ENCODE measurements around the gene VPS33A. TPM values are rescaled to one million over a fixed set of nuclear protein-coding genes. Genes with fewer than 3 reads are reported as not detected.

The VPS33A gene
- total and polyA plus RNA-seq, 2 of the 13 experiments (the other 11 are each of a cell fraction or from before 2014, with no cell fraction given), result 11.0 to 43.6 TPM

DNA sequence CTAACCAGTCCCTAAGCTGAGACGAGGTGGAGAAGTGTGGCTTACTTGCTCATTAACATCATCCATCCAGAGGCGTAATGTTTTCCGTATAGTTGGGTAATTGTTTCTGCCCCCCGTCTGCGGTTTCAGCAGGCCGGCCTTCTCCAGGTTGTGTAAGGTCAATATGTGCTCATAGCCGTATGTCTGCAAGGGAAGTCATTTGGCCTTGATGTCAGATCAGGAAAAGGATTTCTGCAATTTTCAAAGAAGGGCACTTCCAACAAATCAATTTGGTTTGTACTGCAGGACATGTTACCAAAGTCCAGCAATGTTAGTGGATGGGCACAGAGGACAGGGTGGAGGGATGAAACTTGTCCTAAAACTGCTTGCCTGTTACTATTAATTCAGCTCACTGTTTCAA lies 30.6 kb downstream of the VPS33A start (continued):
- TF ChIP-seq, protein P1, sequence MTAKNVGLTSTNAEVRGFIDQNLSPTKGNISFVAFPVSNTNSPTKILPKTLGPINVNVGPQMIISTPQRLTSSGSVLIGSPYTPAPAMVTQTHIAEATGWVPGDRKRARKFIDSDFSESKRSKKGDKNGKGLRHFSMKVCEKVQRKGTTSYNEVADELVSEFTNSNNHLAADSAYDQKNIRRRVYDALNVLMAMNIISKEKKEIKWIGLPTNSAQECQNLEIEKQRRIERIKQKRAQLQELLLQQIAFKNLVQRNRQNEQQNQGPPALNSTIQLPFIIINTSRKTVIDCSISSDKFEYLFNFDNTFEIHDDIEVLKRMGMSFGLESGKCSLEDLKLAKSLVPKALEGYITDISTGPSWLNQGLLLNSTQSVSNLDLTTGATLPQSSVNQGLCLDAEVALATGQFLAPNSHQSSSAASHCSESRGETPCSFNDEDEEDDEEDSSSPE (CRISPR knock-in tag; IDR thresholded peaks at IDR 0.05), result no peak
- no peak for TF ChIP-seq RFX1 (IDR thresholded peaks at IDR 0.05)
- TF ChIP-seq, protein P2, sequence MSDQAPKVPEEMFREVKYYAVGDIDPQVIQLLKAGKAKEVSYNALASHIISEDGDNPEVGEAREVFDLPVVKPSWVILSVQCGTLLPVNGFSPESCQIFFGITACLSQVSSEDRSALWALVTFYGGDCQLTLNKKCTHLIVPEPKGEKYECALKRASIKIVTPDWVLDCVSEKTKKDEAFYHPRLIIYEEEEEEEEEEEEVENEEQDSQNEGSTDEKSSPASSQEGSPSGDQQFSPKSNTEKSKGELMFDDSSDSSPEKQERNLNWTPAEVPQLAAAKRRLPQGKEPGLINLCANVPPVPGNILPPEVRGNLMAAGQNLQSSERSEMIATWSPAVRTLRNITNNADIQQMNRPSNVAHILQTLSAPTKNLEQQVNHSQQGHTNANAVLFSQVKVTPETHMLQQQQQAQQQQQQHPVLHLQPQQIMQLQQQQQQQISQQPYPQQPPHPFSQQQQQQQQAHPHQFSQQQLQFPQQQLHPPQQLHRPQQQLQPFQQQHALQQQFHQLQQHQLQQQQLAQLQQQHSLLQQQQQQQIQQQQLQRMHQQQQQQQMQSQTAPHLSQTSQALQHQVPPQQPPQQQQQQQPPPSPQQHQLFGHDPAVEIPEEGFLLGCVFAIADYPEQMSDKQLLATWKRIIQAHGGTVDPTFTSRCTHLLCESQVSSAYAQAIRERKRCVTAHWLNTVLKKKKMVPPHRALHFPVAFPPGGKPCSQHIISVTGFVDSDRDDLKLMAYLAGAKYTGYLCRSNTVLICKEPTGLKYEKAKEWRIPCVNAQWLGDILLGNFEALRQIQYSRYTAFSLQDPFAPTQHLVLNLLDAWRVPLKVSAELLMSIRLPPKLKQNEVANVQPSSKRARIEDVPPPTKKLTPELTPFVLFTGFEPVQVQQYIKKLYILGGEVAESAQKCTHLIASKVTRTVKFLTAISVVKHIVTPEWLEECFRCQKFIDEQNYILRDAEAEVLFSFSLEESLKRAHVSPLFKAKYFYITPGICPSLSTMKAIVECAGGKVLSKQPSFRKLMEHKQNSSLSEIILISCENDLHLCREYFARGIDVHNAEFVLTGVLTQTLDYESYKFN (CRISPR knock-in tag; conservative IDR thresholded peaks at IDR 0.05), result peak; percentile 59
- TF ChIP-seq MAF1 (CRISPR knock-in tag; IDR thresholded peaks at IDR 0.05; ENCODE audit: borderline replicate concordance), result no peak
- TF ChIP-seq, protein P3, sequence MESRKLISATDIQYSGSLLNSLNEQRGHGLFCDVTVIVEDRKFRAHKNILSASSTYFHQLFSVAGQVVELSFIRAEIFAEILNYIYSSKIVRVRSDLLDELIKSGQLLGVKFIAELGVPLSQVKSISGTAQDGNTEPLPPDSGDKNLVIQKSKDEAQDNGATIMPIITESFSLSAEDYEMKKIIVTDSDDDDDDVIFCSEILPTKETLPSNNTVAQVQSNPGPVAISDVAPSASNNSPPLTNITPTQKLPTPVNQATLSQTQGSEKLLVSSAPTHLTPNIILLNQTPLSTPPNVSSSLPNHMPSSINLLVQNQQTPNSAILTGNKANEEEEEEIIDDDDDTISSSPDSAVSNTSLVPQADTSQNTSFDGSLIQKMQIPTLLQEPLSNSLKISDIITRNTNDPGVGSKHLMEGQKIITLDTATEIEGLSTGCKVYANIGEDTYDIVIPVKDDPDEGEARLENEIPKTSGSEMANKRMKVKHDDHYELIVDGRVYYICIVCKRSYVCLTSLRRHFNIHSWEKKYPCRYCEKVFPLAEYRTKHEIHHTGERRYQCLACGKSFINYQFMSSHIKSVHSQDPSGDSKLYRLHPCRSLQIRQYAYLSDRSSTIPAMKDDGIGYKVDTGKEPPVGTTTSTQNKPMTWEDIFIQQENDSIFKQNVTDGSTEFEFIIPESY (CRISPR knock-in tag; IDR thresholded peaks at IDR 0.05), result 0 out of 2 replicates have a peak, but pooled peaks have one; percentile 38
- no peak for TF ChIP-seq ISX (CRISPR knock-in tag; conservative IDR thresholded peaks at IDR 0.05)
- no peak for TF ChIP-seq KAT2B (IDR thresholded peaks at IDR 0.05; ENCODE audit: borderline replicate concordance, low read depth, low read length)
- TF ChIP-seq RBM39 (IDR thresholded peaks at IDR 0.05; ENCODE audit: low read depth, low read length, poor library complexity, severe bottlenecking), result no peak
- TF ChIP-seq ATM (IDR thresholded peaks at IDR 0.05; ENCODE audit: borderline replicate concordance), result no peak
- TF ChIP-seq, protein P4, sequence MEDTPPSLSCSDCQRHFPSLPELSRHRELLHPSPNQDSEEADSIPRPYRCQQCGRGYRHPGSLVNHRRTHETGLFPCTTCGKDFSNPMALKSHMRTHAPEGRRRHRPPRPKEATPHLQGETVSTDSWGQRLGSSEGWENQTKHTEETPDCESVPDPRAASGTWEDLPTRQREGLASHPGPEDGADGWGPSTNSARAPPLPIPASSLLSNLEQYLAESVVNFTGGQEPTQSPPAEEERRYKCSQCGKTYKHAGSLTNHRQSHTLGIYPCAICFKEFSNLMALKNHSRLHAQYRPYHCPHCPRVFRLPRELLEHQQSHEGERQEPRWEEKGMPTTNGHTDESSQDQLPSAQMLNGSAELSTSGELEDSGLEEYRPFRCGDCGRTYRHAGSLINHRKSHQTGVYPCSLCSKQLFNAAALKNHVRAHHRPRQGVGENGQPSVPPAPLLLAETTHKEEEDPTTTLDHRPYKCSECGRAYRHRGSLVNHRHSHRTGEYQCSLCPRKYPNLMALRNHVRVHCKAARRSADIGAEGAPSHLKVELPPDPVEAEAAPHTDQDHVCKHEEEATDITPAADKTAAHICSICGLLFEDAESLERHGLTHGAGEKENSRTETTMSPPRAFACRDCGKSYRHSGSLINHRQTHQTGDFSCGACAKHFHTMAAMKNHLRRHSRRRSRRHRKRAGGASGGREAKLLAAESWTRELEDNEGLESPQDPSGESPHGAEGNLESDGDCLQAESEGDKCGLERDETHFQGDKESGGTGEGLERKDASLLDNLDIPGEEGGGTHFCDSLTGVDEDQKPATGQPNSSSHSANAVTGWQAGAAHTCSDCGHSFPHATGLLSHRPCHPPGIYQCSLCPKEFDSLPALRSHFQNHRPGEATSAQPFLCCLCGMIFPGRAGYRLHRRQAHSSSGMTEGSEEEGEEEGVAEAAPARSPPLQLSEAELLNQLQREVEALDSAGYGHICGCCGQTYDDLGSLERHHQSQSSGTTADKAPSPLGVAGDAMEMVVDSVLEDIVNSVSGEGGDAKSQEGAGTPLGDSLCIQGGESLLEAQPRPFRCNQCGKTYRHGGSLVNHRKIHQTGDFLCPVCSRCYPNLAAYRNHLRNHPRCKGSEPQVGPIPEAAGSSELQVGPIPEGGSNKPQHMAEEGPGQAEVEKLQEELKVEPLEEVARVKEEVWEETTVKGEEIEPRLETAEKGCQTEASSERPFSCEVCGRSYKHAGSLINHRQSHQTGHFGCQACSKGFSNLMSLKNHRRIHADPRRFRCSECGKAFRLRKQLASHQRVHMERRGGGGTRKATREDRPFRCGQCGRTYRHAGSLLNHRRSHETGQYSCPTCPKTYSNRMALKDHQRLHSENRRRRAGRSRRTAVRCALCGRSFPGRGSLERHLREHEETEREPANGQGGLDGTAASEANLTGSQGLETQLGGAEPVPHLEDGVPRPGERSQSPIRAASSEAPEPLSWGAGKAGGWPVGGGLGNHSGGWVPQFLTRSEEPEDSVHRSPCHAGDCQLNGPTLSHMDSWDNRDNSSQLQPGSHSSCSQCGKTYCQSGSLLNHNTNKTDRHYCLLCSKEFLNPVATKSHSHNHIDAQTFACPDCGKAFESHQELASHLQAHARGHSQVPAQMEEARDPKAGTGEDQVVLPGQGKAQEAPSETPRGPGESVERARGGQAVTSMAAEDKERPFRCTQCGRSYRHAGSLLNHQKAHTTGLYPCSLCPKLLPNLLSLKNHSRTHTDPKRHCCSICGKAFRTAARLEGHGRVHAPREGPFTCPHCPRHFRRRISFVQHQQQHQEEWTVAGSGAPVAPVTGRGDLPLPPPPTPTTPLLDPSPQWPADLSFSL (CRISPR knock-in tag; IDR thresholded peaks at IDR 0.05), result no peak
- no peak for TF ChIP-seq ZNF180 (CRISPR knock-in tag; IDR thresholded peaks at IDR 0.05; ENCODE audit: borderline replicate concordance, low read depth)
- no peak for TF ChIP-seq ZNF747 (CRISPR knock-in tag; IDR thresholded peaks at IDR 0.05; ENCODE audit: borderline replicate concordance)

All from HepG2 (cell line).